Ovary (tissue), 9 donors: ENCODE measurements around the gene DBF4. TPM values are rescaled to one million over a fixed set of nuclear protein-coding genes. Genes with fewer than 3 reads are reported as not detected.
"Not testable (repeated sequence)": the region's sequence is repeated elsewhere in the genome, so short reads cannot be mapped to it uniquely, and the experiment has no call there.

ENCODE experiments used
- DNase-seq, 5 donors: peaks; one replicate each; pipeline ENCODE4 v3.0.0-alpha.2; 2019 to 2020
- H3K27ac ChIP-seq, 2 donors: fragments of 200-600 bp; one replicate each; pipeline versions ENCODE4 v1.5.1 to v1.8.0; 2019 to 2022
- H3K27me3 ChIP-seq: fragments of 200-600 bp; one replicate; pipeline ENCODE4 v1.8.0; 2022
- H3K36me3 ChIP-seq: fragments of 200-600 bp; sonication (generic); one replicate; pipeline ENCODE4 v1.5.1; 2019
- H3K4me1 ChIP-seq: one replicate; pipeline ENCODE4 v1.8.1; 2013; ENCODE audit warnings: mild to moderate bottlenecking, moderate library complexity; ENCODE audit not compliant: insufficient read depth
- H3K4me3 ChIP-seq: fragments of 200-600 bp; sonication (generic); one replicate; pipeline ENCODE4 v1.5.1; 2017
- H3K9me3 ChIP-seq, 2 donors: fragments of 200-600 bp in 1 of 2; sonication (generic) in 1 of 2; one replicate each; pipeline versions ENCODE4 v1.5.1 to v1.8.1; 2013 to 2019; ENCODE audit warnings: mild to moderate bottlenecking in 1 of 2, moderate library complexity in 1 of 2
- CTCF ChIP-seq, 3 donors: fragments of 450-650 bp in 2 of 3; fragments of 200-600 bp in 1 of 3; IDR thresholded peaks; one replicate each; pipeline versions ENCODE4 v1.5.1 to v1.8.0; 2016 to 2022; ENCODE audit warnings: antibody characterized with exemption in 3 of 3, mild to moderate bottlenecking in 1 of 3
- EP300 ChIP-seq: sonication (generic); formaldehyde crosslinking; IDR thresholded peaks from one replicate; pipeline ENCODE4 v1.6.1; 2017; ENCODE audit warnings: antibody characterized with exemption
- POLR2A ChIP-seq: fragments of 450-650 bp; IDR thresholded peaks from one replicate; pipeline ENCODE4 v1.6.1; 2017; ENCODE audit warnings: antibody characterized with exemption, mild to moderate bottlenecking, moderate library complexity
- WGBS, 3 donors: extraction: QIAGEN DNeasy Blood & Tissue Kit in 1 of 3; methylation state at CpG; one replicate each; pipeline versions ENCODE4 v1.1.5 to v1.1.7; 2013 to 2017; 5-methylcytosine and 5-hydroxymethylcytosine counted together
- intact Hi-C, 4 donors: fragments of 100-400 bp; cut with DNase I; formaldehyde crosslinking; loops; one replicate each; pipeline versions ENCODE4 v1.11.0 to v1.15.1; 2022 to 2023
- polyA plus RNA-seq, 2 donors: library from polyadenylated mRNA; stranded (reverse); fragments of 200-250 nt in 1 of 2; fragments of 350-450 nt in 1 of 2; fragmentation: Illumina TruSeq in 1 of 2; extraction: RNeasy Lipid Tissue Mini Kit (QIAGEN cat#74804) in 1 of 2; gene quantifications; one replicate each; pipeline ENCODE4 v1.2.3, GENCODE V29; 2013 to 2014
- total RNA-seq, 7 donors: library from RNA; depleted of rRNA in 2 of 7; stranded (reverse); fragments of >200 nt in 2 of 7; fragmentation: NEBNext Ultra II Directional in 3 of 7; extraction: Animal tissue kit (Norgen Biotek cat#: 25700) in 3 of 7; gene quantifications; one replicate each; pipeline versions ENCODE4 v1.1.0 to v1.2.4, GENCODE V29; 2016 to 2023
- donor health status: DM: no; HTN: no; CAD: no; lungs with moderate emphysema.
- donor health status: DM: no; HTN: no; CAD: no.
- donor health status: Bipolar disorder and iron deficiency.
- donor health status: DM: yes; HTN: yes; CAD: no.
- donor health status: DM: no; HTN: no; CAD: no.
- donor health status: DM: yes; HTN: yes; CAD: no.

Gene DBF4
- total and polyA plus RNA-seq, 9 donors: 5.4 to 18.3 (median 12.0) TPM

DNA sequence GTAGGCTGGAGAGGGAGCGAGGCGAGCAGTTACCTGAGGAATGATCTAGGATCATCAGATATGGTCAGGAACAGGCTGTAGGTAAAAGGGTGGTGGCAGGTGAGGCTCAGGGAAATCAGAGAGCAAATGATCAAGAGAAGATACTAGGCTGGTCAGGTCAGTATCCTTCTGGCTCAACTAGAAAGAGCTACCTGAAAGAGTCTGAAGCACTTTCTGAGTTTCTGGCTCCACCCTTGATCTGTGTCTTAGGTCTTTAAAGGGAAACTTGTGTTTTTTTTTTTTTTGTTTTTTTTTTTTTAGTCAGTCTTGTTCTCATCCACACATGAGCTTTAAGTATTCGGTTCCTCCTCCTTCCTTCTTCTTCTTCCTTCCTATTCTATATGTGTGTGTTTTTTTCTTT, 68.3 kb downstream of the DBF4 start:
- TF ChIP-seq POLR2A: no peak
- no peak for TF ChIP-seq CTCF (IDR thresholded peaks at IDR 0.05)
- no peak for TF ChIP-seq EP300
- Histone ChIP-seq H3K4me1 (no peaks in the 10 kb centered on the region), H3K4me3 (no peak overlapping the region), H3K27me3 (no peaks in the 10 kb centered on the region), H3K27ac (no peak overlapping the region), H3K9me3 (no peaks in the 10 kb centered on the region), H3K36me3 (no peaks in the 10 kb centered on the region)
- no peak for DNase-seq
- 96 to 99% (median 97%) methylated on average over 3 of the region's 3 CpGs for WGBS, 3 donors
- intact Hi-C loops: no loop called here

DNA sequence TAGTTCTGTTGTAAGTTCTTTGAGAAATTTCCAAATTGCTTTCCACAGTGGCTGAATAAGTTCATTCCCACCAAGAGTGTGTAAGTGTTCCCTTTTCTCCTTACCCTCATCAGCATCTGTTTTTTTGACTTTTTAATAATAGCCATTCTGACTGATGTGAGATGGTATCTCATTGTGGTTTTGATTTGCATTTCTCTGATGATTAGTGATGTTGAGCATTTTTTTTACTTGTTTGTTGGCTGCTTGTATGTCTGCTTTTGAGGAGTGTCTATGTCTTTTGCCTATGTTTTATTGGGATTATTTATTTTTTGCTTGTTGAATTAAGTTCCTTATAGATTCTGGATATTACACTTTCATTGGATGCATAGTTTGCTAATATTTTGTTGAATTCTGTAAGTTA, 69.6 kb downstream of the DBF4 start:
- H3K4me3 ChIP-seq, H3K9me3 ChIP-seq, DNase-seq, intact Hi-C loops, H3K27me3 ChIP-seq, H3K36me3 ChIP-seq, H3K27ac ChIP-seq, H3K4me1 ChIP-seq: not testable (repeated sequence)

- H3K9me3 ChIP-seq: no peaks in the 10 kb centered on the region
- H3K27me3 ChIP-seq: no peaks in the 10 kb centered on the region
- no peaks in the 10 kb centered on the region for H3K36me3 ChIP-seq
- H3K27ac ChIP-seq: no peak overlapping the region
- H3K4me1 ChIP-seq: no peaks in the 10 kb centered on the region
- H3K4me3 ChIP-seq: no peak overlapping the region
- no peak for DNase-seq
- TF ChIP-seq POLR2A: no peak
- TF ChIP-seq CTCF (IDR thresholded peaks at IDR 0.05): no peak
- TF ChIP-seq EP300: no peak
- intact Hi-C loops: no loop called here
Measured at GRCh38 chr7:87948371-87948770, 72.1 kb downstream of the DBF4 start.

Other genes with a start within 250 kb of the DBF4 start
- gene RUNDC3B, start 248.1 kb upstream of the DBF4 start, total RNA-seq: 1 to 10 TPM; 1.7 to 7.6 (median 4.4) TPM
- gene RUNDC3B, start 248.1 kb upstream of the DBF4 start, polyA plus RNA-seq: 1 to 10 TPM; 3.5 to 4.0 TPM
- 10 to 100 TPM; 10.4 to 27.1 (median 23.1) TPM for gene SLC25A40, start 133 bp upstream of the DBF4 start, total RNA-seq
- gene SLC25A40, start 133 bp upstream of the DBF4 start, polyA plus RNA-seq: 10 to 100 TPM in 1 of 2 donors, 1 to 10 TPM in 1; 9.8 to 17.0 TPM
- gene ADAM22, start 57.8 kb downstream of the DBF4 start, total RNA-seq: 10 to 100 TPM in 1 of 7 donors, 1 to 10 TPM in 6; 3.4 to 18.0 (median 5.5) TPM
- 10 to 100 TPM in 1 of 2 donors, 1 to 10 TPM in 1; 1.0 to 10.0 TPM for gene ADAM22, start 57.8 kb downstream of the DBF4 start, polyA plus RNA-seq